Activated B cell treated with CpG ODN at 0.5 μM for 24 hours (primary cell): ENCODE measurements around the gene TRPV6. TPM values are rescaled to one million over a fixed set of nuclear protein-coding genes. Genes with fewer than 3 reads are reported as not detected.

Experiments used
- ATAC-seq: fragments of 200-7000 bp; cut with Tn5 transposase; one replicate; pipeline ENCODE4 v1.10.0; 2021; ENCODE audit warnings: low read depth, mild to moderate bottlenecking, moderate library complexity
- CTCF ChIA-PET: fragments of 350-600 bp; sonication (Branson Sonifier 250); formaldehyde crosslinking; loops from one replicate; lab custom pipeline; 2021; ENCODE audit warnings: antibody characterized with exemption; lab: Charles Lee
- POLR2A ChIA-PET: fragments of 350-600 bp; sonication (Branson Sonifier 250); formaldehyde crosslinking; loops from one replicate; lab custom pipeline; 2021; ENCODE audit warnings: antibody characterized with exemption; lab: Charles Lee
- DNase-seq: peaks from one replicate; pipeline ENCODE4 v3.0.0; 2022
- H3K27ac Mint-ChIP-seq: one replicate; pipeline ENCODE4 v1.8.0; 2020; ENCODE audit warnings: mixed read lengths
- H3K27me3 Mint-ChIP-seq: one replicate; pipeline ENCODE4 v1.8.0; 2021; ENCODE audit warnings: mixed read lengths
- H3K36me3 Mint-ChIP-seq: one replicate; pipeline ENCODE4 v1.8.0; 2021; ENCODE audit warnings: low read depth, mixed read lengths
- H3K4me1 Mint-ChIP-seq: one replicate; pipeline ENCODE4 v1.8.0; 2021; ENCODE audit warnings: mixed read lengths
- H3K4me3 Mint-ChIP-seq: one replicate; pipeline ENCODE4 v1.8.0; 2020; ENCODE audit warnings: mild to moderate bottlenecking, mixed read lengths
- H3K9me3 Mint-ChIP-seq: one replicate; pipeline ENCODE4 v1.8.0; 2020; ENCODE audit warnings: mixed read lengths
- CTCF ChIP-seq: fragments of 200-600 bp; IDR thresholded peaks from one replicate; pipeline ENCODE4 v1.8.0; 2022; ENCODE audit warnings: antibody characterized with exemption, mild to moderate bottlenecking
- intact Hi-C: fragments of 100-400 bp; cut with micrococcal nuclease; formaldehyde crosslinking; loops from one replicate; pipeline ENCODE4 v1.15.1; 2024
- total RNA-seq: library from RNA; stranded (reverse); gene quantifications from 2 replicates; pipeline ENCODE4 v1.2.3, GENCODE V29; 2022

The TRPV6 gene
- total RNA-seq, 1 donor from 2014 or later, result not detected

- ATAC-seq (no peak), DNase-seq (no peak)
- Mint-ChIP-seq H3K4me3 (no peak overlapping the region), H3K4me1 (no peaks in the 10 kb centered on the region), H3K36me3 (no peaks in the 10 kb centered on the region), H3K27me3 (peaks cover 16% of the 10 kb centered on the region), H3K27ac (no peak overlapping the region), H3K9me3 (peaks cover 2% of the 10 kb centered on the region)
- intact Hi-C loops, result no loop called here
- ChIA-PET CTCF (interaction anchor here (0.9 to 1.2 kb wide), 3 partner anchors 9 to 20 kb away, joined by 3 to 4 read pairs (median 3); no protein-coding TSS in a partner anchor), POLR2A (no interaction called here)
- TF ChIP-seq CTCF, result no peak
These were observed 16.1 kb upstream of the TRPV6 start for GRCh38 chr7:142901426-142902259.

- DNase-seq (no peak), ATAC-seq (no peak)
- no peak overlapping the region for H3K4me3 Mint-ChIP-seq
- no peaks in the 10 kb centered on the region for H3K36me3 Mint-ChIP-seq
- ChIA-PET POLR2A (no interaction called here), CTCF (no interaction called here)
- no peak overlapping the region for H3K27ac Mint-ChIP-seq
- intact Hi-C loops, result no loop called here
- H3K4me1 Mint-ChIP-seq, result no peaks in the 10 kb centered on the region
- peaks cover 2% of the 10 kb centered on the region for H3K9me3 Mint-ChIP-seq
- peaks cover 24% of the 10 kb centered on the region for H3K27me3 Mint-ChIP-seq
- TF ChIP-seq CTCF, result no peak
These were observed 14.1 kb upstream of the TRPV6 start for GRCh38 chr7:142899661-142900060.

GRCh38 chr7:142898377-142899170 is 13.0 kb upstream of the TRPV6 start:
- ATAC-seq, result no peak
- no peaks in the 10 kb centered on the region for H3K4me1 Mint-ChIP-seq
- CTCF ChIA-PET, result interaction anchor here (1.0 kb wide), 1 partner anchor 18 kb away, joined by 3 read pairs; no protein-coding TSS in a partner anchor

GRCh38 chr7:142897691-142898090 is 12.1 kb upstream of the TRPV6 start:
- POLR2A ChIA-PET, result no interaction called here
- intact Hi-C loops, result no loop called here
- Mint-ChIP-seq H3K9me3 (no peaks in the 10 kb centered on the region), H3K36me3 (no peaks in the 10 kb centered on the region), H3K4me3 (no peak overlapping the region), H3K27me3 (peaks cover 28% of the 10 kb centered on the region), H3K4me1 (no peaks in the 10 kb centered on the region), H3K27ac (no peak overlapping the region)
- TF ChIP-seq CTCF, result no peak
- DNase-seq, result no peak
- ATAC-seq, result no peak
- CTCF ChIA-PET, result no interaction called here

More at GRCh38 chr7:142898377-142899170, 13.0 kb upstream of the TRPV6 start:
- Mint-ChIP-seq H3K27me3 (peaks cover 28% of the 10 kb centered on the region), H3K36me3 (no peaks in the 10 kb centered on the region), H3K9me3 (peaks cover 2% of the 10 kb centered on the region), H3K27ac (no peak overlapping the region), H3K4me3 (no peak overlapping the region)
- DNase-seq, result no peak
- POLR2A ChIA-PET, result no interaction called here
- no peak for TF ChIP-seq CTCF
- intact Hi-C loops, result no loop called here
